Adrenal gland (tissue), 5 donors: ENCODE results near the gene ADPRS.

Source experiments
- CTCF ChIP-seq, 6 experiments: fragments of 450-650 bp in 4 of 6; fragments of 200-600 bp in 2 of 6; sonication (generic) in 1 of 6; IDR thresholded peaks; 1 replicate in 5 of 6; 2 replicates in 1 of 6; pipeline versions ENCODE4 v1.5.1 to v1.8.0; 2016 to 2021; ENCODE audit warnings: antibody characterized with exemption in 6 of 6, mild to moderate bottlenecking in 2 of 6, moderate library complexity in 1 of 6
- POLR2A ChIP-seq, 2 donors: fragments of 450-650 bp; IDR thresholded peaks; one replicate each; pipeline ENCODE4 v1.6.1; 2017; ENCODE audit warnings: antibody characterized with exemption in 2 of 2, mild to moderate bottlenecking in 2 of 2, moderate library complexity in 1 of 2
- donor health status: DM: no; HTN: no; CAD: no.

GRCh38 chr1:36092166-36092797, 3.6 kb downstream of the ADPRS start:
- no peak for TF ChIP-seq CTCF (IDR thresholded peaks at IDR 0.05)
- no peak for TF ChIP-seq POLR2A (IDR thresholded peaks at IDR 0.05)
